ENCODE results near the gene NME8. TPM values are rescaled to one million over a fixed set of nuclear protein-coding genes. Genes with fewer than 3 reads are reported as not detected.
"Not testable (repeated sequence)": the region's sequence is repeated elsewhere in the genome, so short reads cannot be mapped to it uniquely, and the experiment has no call there.

Gene NME8
- polyA plus RNA-seq (2011; rRNA removed) (not detected in 2 replicates), polyA plus RNA-seq (2017; fragmentation: RNase III; extraction: RNeasy Plus Mini Kit Qiagen cat#74134 plus additional on column Dnase treatment) (not detected in 3 replicates), polyA minus RNA-seq (2011; rRNA and poly(A)+ RNA removed) (not detected in 2 replicates)
- polyA plus RNA-seq (2012; cell fraction: cytosol; rRNA removed) = not detected in 2 replicates
- polyA plus RNA-seq (2012; cell fraction: nucleus; rRNA removed) = not detected in 2 replicates

DNA sequence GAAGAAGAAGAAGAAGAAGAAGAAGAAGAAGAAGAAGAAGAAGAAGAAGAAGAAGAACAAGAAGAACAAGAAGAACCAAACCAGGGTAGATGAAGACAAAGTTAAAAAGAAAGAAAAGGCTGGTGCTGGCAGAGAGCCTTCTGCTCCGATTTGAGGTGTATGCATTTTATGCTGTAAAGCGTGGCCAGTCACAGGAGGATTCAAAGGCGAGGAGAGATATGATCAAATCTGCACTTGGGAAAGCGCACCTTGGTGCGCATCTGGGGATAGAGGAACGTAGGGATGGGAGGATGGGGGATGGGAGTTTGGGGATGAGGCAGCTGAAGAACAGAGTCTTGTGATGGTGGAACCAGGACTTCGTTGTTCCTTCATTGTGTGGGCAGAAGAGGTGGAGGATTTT is at the start of gene NME8:
NME8 (plus strand) TSS at position 301 of the 400 bp plus-strand sequence. CDS start 1,670 bp downstream, outside the sequence.
- WGBS (ENCODE audit: missing lambda C conversion rate) = 63% methylated on average over 7 of the region's 7 CpGs
- no peak for TF ChIP-seq MYC (IDR thresholded peaks at IDR 0.05; ENCODE audit: borderline replicate concordance, low read length)
- no peak for TF ChIP-seq NPAS2 (CRISPR knock-in tag; IDR thresholded peaks at IDR 0.05; ENCODE audit: borderline replicate concordance)
- H3K4me2 ChIP-seq = no peak within 1 kb of the TSS
- DNase-seq (ENCODE audit: low read depth in 1 of 2, low spot score in 1 of 2) (no peak), ATAC-seq (peak in 1 of 2 experiments; percentile 30; a peak in 1 of 6 replicates), FAIRE-seq (no peak)
- POLR2A ChIA-PET = no interaction called here
- CTCF ChIA-PET = no interaction called here
- no peak within 1 kb of the TSS for H3K4me3 ChIP-seq
- peaks cover 3% of the 10 kb centered on the region; the same call in 1 of the 3 replicates for H3K4me1 ChIP-seq
- H3K27ac ChIP-seq = no peak within 1 kb of the TSS
- H3K9me3 ChIP-seq = no peaks in the 10 kb centered on the region

- H3K4me1 ChIP-seq = no peaks in the 10 kb centered on the region
- POLR2A ChIA-PET = no interaction called here
- peaks cover 9% of the 10 kb centered on the region; the same call in 1 of the 3 replicates for H3K9me3 ChIP-seq
- no peak for DNase-seq (ENCODE audit: low read depth in 1 of 2, low spot score in 1 of 2)
- FAIRE-seq = no peak
- no peak overlapping the region for H3K27ac ChIP-seq
- H3K4me3 ChIP-seq = no peak overlapping the region
- 13% methylated on average over 2 of the region's 2 CpGs for WGBS (ENCODE audit: missing lambda C conversion rate)
- no peak overlapping the region for H3K4me2 ChIP-seq
- ATAC-seq = no peak
- no peak for TF ChIP-seq RCOR1 (IDR thresholded peaks at IDR 0.05; ENCODE audit: low read depth, low read length)
- no peak for TF ChIP-seq SREBF2 (IDR thresholded peaks at IDR 0.05)
- no peak for TF ChIP-seq POLR2A (IDR thresholded peaks at IDR 0.05; ENCODE audit: low read length)
- TF ChIP-seq RAD21 (conservative IDR thresholded peaks at IDR 0.05 in 1 of 2, IDR thresholded peaks at IDR 0.05 in 1 of 2) = no peak
- no peak for TF ChIP-seq CBX8 (IDR thresholded peaks at IDR 0.05)
- no peak for TF ChIP-seq E2F6 (IDR thresholded peaks at IDR 0.05; ENCODE audit: borderline replicate concordance, low read depth)
- no peak for TF ChIP-seq HEYL (CRISPR knock-in tag; IDR thresholded peaks at IDR 0.05)
- no peak for TF ChIP-seq TP53 (CRISPR knock-in tag; IDR thresholded peaks at IDR 0.05)
- TF ChIP-seq ESRRA (IDR thresholded peaks at IDR 0.05; ENCODE audit: borderline replicate concordance, low read length) = no peak
- TF ChIP-seq CBX2 (IDR thresholded peaks at IDR 0.05; ENCODE audit: borderline replicate concordance, low read depth) = no peak
- no peak for TF ChIP-seq MAX (IDR thresholded peaks at IDR 0.05)
- no peak for TF ChIP-seq ELK1 (IDR thresholded peaks at IDR 0.05; ENCODE audit: low read depth, low read length)
- no peak for TF ChIP-seq EHMT2 (IDR thresholded peaks at IDR 0.05; ENCODE audit: low read depth)
- no peak for TF ChIP-seq NR3C1 (IDR thresholded peaks at IDR 0.05)
- no peak for TF ChIP-seq ATOH8 (CRISPR knock-in tag; IDR thresholded peaks at IDR 0.05; ENCODE audit: low read depth)
- no peak for TF ChIP-seq EP300 (IDR thresholded peaks at IDR 0.05)
- TF ChIP-seq BHLHE40 (IDR thresholded peaks at IDR 0.05; ENCODE audit: low read depth, low read length) = no peak
- no peak for TF ChIP-seq ZFP36 (IDR thresholded peaks at IDR 0.05; ENCODE audit: borderline replicate concordance, partially characterized antibody)
- no peak for TF ChIP-seq NPAS2 (CRISPR knock-in tag; IDR thresholded peaks at IDR 0.05; ENCODE audit: borderline replicate concordance)
- CTCF ChIA-PET = no interaction called here
Observed at GRCh38 chr7:37806152-37806551, 42.2 kb upstream of the NME8 start.

DNA sequence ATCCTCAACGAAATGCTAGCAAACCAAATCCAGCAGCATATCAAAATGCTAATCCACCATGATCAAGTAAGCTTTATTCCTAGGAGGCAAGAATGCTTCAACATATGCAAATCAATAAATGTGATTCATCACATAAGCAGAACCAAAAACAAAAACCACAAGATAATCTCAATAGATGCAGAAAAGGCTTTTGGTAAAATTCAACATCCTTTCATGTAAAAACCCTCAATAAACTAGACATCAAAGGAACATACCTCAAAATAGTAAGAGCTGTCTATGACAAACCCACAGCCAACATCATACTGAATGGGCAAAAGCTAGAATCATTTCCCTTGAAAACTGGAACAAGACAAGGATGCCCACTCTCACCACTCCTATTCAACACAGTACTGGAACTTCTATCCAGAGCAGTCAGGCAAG is 36.2 kb upstream of the NME8 start:
- H3K9me3 ChIP-seq; FAIRE-seq; H3K27ac ChIP-seq; H3K4me3 ChIP-seq; DNase-seq (ENCODE audit: low read depth in 1 of 2, low spot score in 1 of 2); H3K4me2 ChIP-seq; CTCF ChIA-PET; ATAC-seq; H3K4me1 ChIP-seq; POLR2A ChIA-PET: not testable (repeated sequence)
- 5% methylated on average over 1 of the region's 1 CpG for WGBS (ENCODE audit: missing lambda C conversion rate)
